Esophagus squamous epithelium (tissue), 5 donors: ENCODE measurements around the gene RAB26. TPM values are rescaled to one million over a fixed set of nuclear protein-coding genes. Genes with fewer than 3 reads are reported as not detected.
"Not testable (repeated sequence)": the region's sequence is repeated elsewhere in the genome, so short reads cannot be mapped to it uniquely, and the experiment has no call there.

Source experiments
- DNase-seq: peaks from one replicate; lab custom pipeline; 2025; lab: John Stamatoyannopoulos, UW
- H3K27ac ChIP-seq, 4 donors: fragments of 200-600 bp; sonication (generic); one replicate each; pipeline ENCODE4 v1.5.1; 2016 to 2019; ENCODE audit warnings: mild to moderate bottlenecking in 1 of 4
- H3K27me3 ChIP-seq, 4 donors: fragments of 200-600 bp; sonication (generic); 1 replicate in 3 of 4; 2 replicates in 1 of 4; pipeline versions ENCODE4 v1.5.1 to v1.6.0; 2017 to 2021; ENCODE audit warnings: antibody characterized with exemption in 1 of 4
- H3K36me3 ChIP-seq, 3 donors: fragments of 200-600 bp; sonication (generic); one replicate each; pipeline ENCODE4 v1.5.1; 2016 to 2019
- H3K4me1 ChIP-seq, 3 donors: fragments of 200-600 bp; sonication (generic); one replicate each; pipeline ENCODE4 v1.5.1; 2017 to 2019
- H3K4me3 ChIP-seq, 4 donors: fragments of 200-600 bp; sonication (generic); 1 replicate in 3 of 4; 2 replicates in 1 of 4; pipeline ENCODE4 v1.5.1; 2016 to 2019; ENCODE audit warnings: mild to moderate bottlenecking in 2 of 4, moderate library complexity in 1 of 4
- H3K9me3 ChIP-seq, 3 donors: fragments of 200-600 bp; sonication (generic); one replicate each; pipeline ENCODE4 v1.5.1; 2016 to 2019
- CTCF ChIP-seq, 6 experiments: fragments of 450-650 bp in 4 of 6; fragments of 200-600 bp in 2 of 6; sonication (generic) in 2 of 6; IDR thresholded peaks; one replicate each; pipeline ENCODE4 v1.5.1; 2016 to 2019; ENCODE audit warnings: antibody characterized with exemption in 6 of 6, mild to moderate bottlenecking in 4 of 6, moderate library complexity in 4 of 6
- POLR2A ChIP-seq, 4 donors: fragments of 450-650 bp; IDR thresholded peaks; one replicate each; pipeline ENCODE4 v1.6.1; 2017; ENCODE audit warnings: antibody characterized with exemption in 4 of 4, mild to moderate bottlenecking in 4 of 4, moderate library complexity in 3 of 4
- WGBS, 2 donors: methylation state at CpG; one replicate each; pipeline ENCODE4 v1.1.5; 2018; 5-methylcytosine and 5-hydroxymethylcytosine counted together
- intact Hi-C: fragments of 100-400 bp; cut with DNase I; formaldehyde crosslinking; loops from one replicate; pipeline ENCODE4 v1.15.0; 2022
- total RNA-seq, 4 donors: library from RNA; depleted of rRNA; stranded (reverse); fragments of >200 nt; gene quantifications; one replicate each; pipeline ENCODE4 v1.1.0, GENCODE V29; 2016
- donor health status: DM: yes; HTN: yes; CAD: no.

Gene RAB26
- total RNA-seq, 4 donors from 2014 or later = 0.26 to 4.2 (median 0.99) TPM

GRCh38 chr16:2127630-2128280, 20.7 kb upstream of the RAB26 start:
- peaks cover 44 to 90% (median 62%) of the 10 kb centered on the region in 3 donors for H3K4me1 ChIP-seq
- 20% methylated on average over 2 of the region's 3 CpGs; no CpG with 5 or more reads in 1 of the 2 donors for WGBS, 2 donors
- H3K27ac ChIP-seq = peak overlapping the region; percentile 80 to 94 (median 94)
- intact Hi-C loops, DNase-seq, H3K36me3 ChIP-seq, H3K27me3 ChIP-seq, H3K4me3 ChIP-seq, H3K9me3 ChIP-seq: not testable (repeated sequence)
- peak in 1 of 4 donors; percentile 50 for TF ChIP-seq POLR2A (IDR thresholded peaks at IDR 0.05)

GRCh38 chr16:2129251-2129650, 19.2 kb upstream of the RAB26 start:
- H3K4me3 ChIP-seq, H3K9me3 ChIP-seq, H3K27me3 ChIP-seq, intact Hi-C loops, DNase-seq, H3K36me3 ChIP-seq: not testable (repeated sequence)
- 35 to 44% methylated on average over 8 of the region's 11 CpGs for WGBS, 2 donors
- Histone ChIP-seq H3K27ac (peak overlapping the region in 3 of 4 donors; percentile 77 to 88 (median 84)), H3K4me1 (peaks cover 38 to 84% (median 54%) of the 10 kb centered on the region in 3 donors)

GRCh38 chr16:2129890-2130447, 18.5 kb upstream of the RAB26 start:
- H3K36me3 ChIP-seq, H3K9me3 ChIP-seq, intact Hi-C loops, H3K27me3 ChIP-seq, DNase-seq: not testable (repeated sequence)
- Histone ChIP-seq H3K4me1 (peaks cover 31 to 84% (median 47%) of the 10 kb centered on the region in 3 donors), H3K27ac (peak overlapping the region; percentile 47 to 88 (median 72)), H3K4me3 (peak overlapping the region in 1 of 4 donors; percentile 35)
- WGBS, 2 donors = 8 to 29% methylated on average over 12 to 16 of the region's 22 CpGs

GRCh38 chr16:2133797-2134196, 14.6 kb upstream of the RAB26 start:
- H3K4me3 ChIP-seq = peak overlapping the region in 3 of 4 donors; percentile 10 to 53 (median 30)
- H3K27ac ChIP-seq = peak overlapping the region; percentile 46 to 77 (median 68)
- H3K36me3 ChIP-seq, H3K27me3 ChIP-seq, intact Hi-C loops, DNase-seq, H3K9me3 ChIP-seq: not testable (repeated sequence)
- peaks cover 1 to 57% (median 19%) of the 10 kb centered on the region in 3 donors for H3K4me1 ChIP-seq
- WGBS, 2 donors = no CpG with 5 or more reads among the region's 12 CpGs

- H3K4me3 ChIP-seq = peak overlapping the region; percentile 42 to 72 (median 55)
- H3K27me3 ChIP-seq, DNase-seq, H3K9me3 ChIP-seq, intact Hi-C loops, H3K36me3 ChIP-seq: not testable (repeated sequence)
- H3K27ac ChIP-seq = peak overlapping the region; percentile 78 to 92 (median 87)
- WGBS, 2 donors = 0 to 7% methylated on average over 1 to 3 of the region's 42 CpGs
- H3K4me1 ChIP-seq = peaks cover 1 to 47% (median 15%) of the 10 kb centered on the region in 3 donors
These were observed 13.4 kb upstream of the RAB26 start for GRCh38 chr16:2135071-2135470.

- peaks cover 9 to 47% (median 17%) of the 10 kb centered on the region in 3 donors for H3K4me1 ChIP-seq
- DNase-seq = peak; percentile 69
- peak in 1 of 4 donors; percentile 52 for TF ChIP-seq POLR2A (IDR thresholded peaks at IDR 0.05)
- intact Hi-C loops, H3K9me3 ChIP-seq, H3K36me3 ChIP-seq, H3K27me3 ChIP-seq: not testable (repeated sequence)
- peak within 1 kb of the TSS; percentile 42 to 72 (median 55) for H3K4me3 ChIP-seq
- WGBS, 2 donors = 0 to 1% methylated on average over 4 to 18 of the region's 81 CpGs
- peak within 1 kb of the TSS; percentile 78 to 92 (median 87) for H3K27ac ChIP-seq
These were observed 12.5 kb upstream of the RAB26 start, which contains the start of gene PKD1 for GRCh38 chr16:2135770-2136490. PKD1 (minus strand) TSS chr16:2135898; CDS start chr16:2135689, 209 bp downstream.

GRCh38 chr16:2142942-2143877, 5.2 kb upstream of the RAB26 start:
- intact Hi-C loops = loop anchor here (5.0 kb wide), 1 partner anchor 121 kb away; no protein-coding TSS in a partner anchor
- H3K9me3 ChIP-seq = no peaks in the 10 kb centered on the region
- TF ChIP-seq CTCF (IDR thresholded peaks at IDR 0.05) (no peak), POLR2A (IDR thresholded peaks at IDR 0.05) (no peak)
- no peak for DNase-seq
- 69 to 82% methylated on average over 13 to 24 of the region's 31 CpGs for WGBS, 2 donors
- no peak overlapping the region for H3K27ac ChIP-seq
- H3K27me3 ChIP-seq = no peaks in the 10 kb centered on the region
- H3K36me3 ChIP-seq = no peaks in the 10 kb centered on the region
- H3K4me3 ChIP-seq = no peak overlapping the region
- peaks cover 15 to 23% (median 15%) of the 10 kb centered on the region in 3 donors for H3K4me1 ChIP-seq
